Renal cortex interstitium (tissue), 11 donors: Measurements from ENCODE around the gene LAG3. TPM values are rescaled to one million over a fixed set of nuclear protein-coding genes. Genes with fewer than 3 reads are reported as not detected.
A peak's percentile ranks its signal among the peaks of the same experiment; 100 is the strongest.

Experiments used
- DNase-seq, 11 donors: peaks; one replicate each; pipeline ENCODE4 v3.0.0-alpha.2; 2013; ENCODE audit warnings: low read depth in 9 of 11, low spot score in 4 of 11; ENCODE audit errors: extremely low read depth in 1 of 11
- polyA plus RNA-seq, 3 donors: library from polyadenylated mRNA; unstranded; fragments of 120-200 nt; gene quantifications; one replicate each; pipeline ENCODE4 v1.2.1, GENCODE V29; 2013; ENCODE audit not compliant: insufficient read length in 3 of 3

LAG3 gene
- polyA plus RNA-seq, 3 donors, result 1.9 to 2.1 (median 2.1) TPM

GRCh38 chr12:6752167-6752920 is 20.0 kb upstream of the LAG3 start:
- DNase-seq, result no peak

- peak; percentile 93 to 99 (median 98) for DNase-seq
Observed at GRCh38 chr12:6752921-6753771, 19.2 kb upstream of the LAG3 start, which contains the start of gene MLF2. Gene MLF2 (minus strand): TSS chr12:6753141. CDS start chr12:6752334, 807 bp downstream.

GRCh38 chr12:6753772-6754356 is 18.5 kb upstream of the LAG3 start:
- DNase-seq, result no peak

GRCh38 chr12:6754411-6754810 is 17.9 kb upstream of the LAG3 start:
- DNase-seq, result no peak

GRCh38 chr12:6757028-6757690 is 15.2 kb upstream of the LAG3 start:
- no peak for DNase-seq

- no peak for DNase-seq
Observed at GRCh38 chr12:6758506-6759095, 13.7 kb upstream of the LAG3 start.

GRCh38 chr12:6759741-6760140 is 12.6 kb upstream of the LAG3 start:
- DNase-seq, result no peak

- DNase-seq, result no peak
Observed at GRCh38 chr12:6763380-6763779, 8.9 kb upstream of the LAG3 start.

GRCh38 chr12:6764011-6764828 is 8.1 kb upstream of the LAG3 start:
- DNase-seq, result peak; percentile 86 to 98 (median 96)

GRCh38 chr12:6765048-6765633 is 7.2 kb upstream of the LAG3 start:
- no peak for DNase-seq

- DNase-seq, result peak in 9 of 11 donors; percentile 75 to 89 (median 84)
Observed at GRCh38 chr12:6765634-6766581, 6.4 kb upstream of the LAG3 start, which contains the start of gene PTMS. Gene PTMS (plus strand): TSS chr12:6766363. CDS start chr12:6766706, 343 bp downstream.

GRCh38 chr12:6766651-6767349 is 5.5 kb upstream of the LAG3 start:
- DNase-seq, result peak in 8 of 11 donors; percentile 60 to 84 (median 71)

GRCh38 chr12:6767353-6768319 is 4.7 kb upstream of the LAG3 start:
- no peak for DNase-seq

- no peak for DNase-seq
Observed at GRCh38 chr12:6768437-6768914, 3.8 kb upstream of the LAG3 start.

- no peak for DNase-seq
Observed at GRCh38 chr12:6768990-6769389, 3.3 kb upstream of the LAG3 start.
